NCI-H1930 (cell line): ENCODE data around the gene PEAK1.

ENCODE experiments used
- DNase-seq, 2 experiments: peaks; one replicate each; lab custom pipeline; 2025; lab: John Stamatoyannopoulos, UW

Gene PEAK1

DNA sequence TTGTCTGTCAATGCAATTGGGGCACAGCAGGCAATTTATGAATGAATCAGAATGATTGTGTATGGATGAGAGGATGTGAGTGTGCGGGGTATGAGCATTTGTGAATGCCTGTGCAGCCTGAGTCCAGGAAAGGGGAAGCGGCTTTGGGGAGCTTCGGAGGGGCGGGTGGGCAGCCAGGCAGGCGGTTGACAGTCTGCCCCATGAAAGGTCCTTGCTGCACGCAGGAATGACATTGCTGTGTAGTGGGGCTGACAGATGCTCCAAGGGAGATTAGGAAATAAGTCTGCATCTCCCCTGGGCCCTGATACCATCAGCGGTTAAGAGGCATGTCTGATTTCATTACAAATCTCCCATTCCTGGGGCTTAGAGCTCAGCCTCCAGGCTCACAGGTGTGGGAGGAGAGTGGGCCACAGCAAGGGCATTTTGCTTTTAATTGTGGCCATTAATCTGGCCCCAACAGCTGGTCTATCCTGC, 322.6 kb downstream of the PEAK1 start:
- DNase-seq, result no peak

DNA sequence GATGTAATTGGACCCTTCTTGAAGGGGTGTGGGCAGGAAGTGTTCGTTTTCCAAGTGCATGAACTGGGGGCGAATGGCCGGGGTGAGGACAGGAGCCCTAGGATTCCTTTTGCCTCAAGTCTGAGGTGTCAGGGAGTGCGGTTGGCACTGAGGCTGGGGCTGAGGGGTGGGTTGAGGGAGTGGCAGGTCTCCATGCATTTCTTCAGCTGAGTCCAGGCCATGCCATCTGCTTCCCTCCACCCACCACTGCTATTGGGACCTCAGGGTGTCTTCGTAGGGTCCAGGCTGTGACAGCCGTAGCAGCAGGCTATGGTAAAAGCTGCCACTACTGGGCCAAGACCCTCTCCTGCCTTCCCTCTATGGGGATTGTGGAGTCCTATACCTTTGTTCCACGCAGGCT, 323.4 kb downstream of the PEAK1 start:
- no peak for DNase-seq

DNA sequence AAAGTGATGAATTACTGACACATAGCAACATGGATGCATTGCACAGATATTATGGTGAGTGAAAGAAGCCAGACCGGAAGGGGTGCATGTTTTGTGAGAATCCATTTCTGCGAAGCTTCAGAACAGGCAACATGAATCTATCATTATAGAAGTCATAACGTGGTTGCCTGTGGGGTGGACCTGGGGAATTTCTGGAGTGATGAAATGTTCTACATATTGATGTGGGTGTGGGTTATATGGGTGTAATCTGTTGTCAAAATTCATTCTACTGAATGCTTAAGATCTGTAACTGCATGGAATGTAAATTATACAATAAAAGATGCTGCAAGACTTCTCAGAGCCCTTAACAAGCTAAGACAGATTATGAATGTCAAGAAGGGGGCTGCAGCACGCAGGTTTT, 323.8 kb downstream of the PEAK1 start:
- DNase-seq, result no peak

DNA sequence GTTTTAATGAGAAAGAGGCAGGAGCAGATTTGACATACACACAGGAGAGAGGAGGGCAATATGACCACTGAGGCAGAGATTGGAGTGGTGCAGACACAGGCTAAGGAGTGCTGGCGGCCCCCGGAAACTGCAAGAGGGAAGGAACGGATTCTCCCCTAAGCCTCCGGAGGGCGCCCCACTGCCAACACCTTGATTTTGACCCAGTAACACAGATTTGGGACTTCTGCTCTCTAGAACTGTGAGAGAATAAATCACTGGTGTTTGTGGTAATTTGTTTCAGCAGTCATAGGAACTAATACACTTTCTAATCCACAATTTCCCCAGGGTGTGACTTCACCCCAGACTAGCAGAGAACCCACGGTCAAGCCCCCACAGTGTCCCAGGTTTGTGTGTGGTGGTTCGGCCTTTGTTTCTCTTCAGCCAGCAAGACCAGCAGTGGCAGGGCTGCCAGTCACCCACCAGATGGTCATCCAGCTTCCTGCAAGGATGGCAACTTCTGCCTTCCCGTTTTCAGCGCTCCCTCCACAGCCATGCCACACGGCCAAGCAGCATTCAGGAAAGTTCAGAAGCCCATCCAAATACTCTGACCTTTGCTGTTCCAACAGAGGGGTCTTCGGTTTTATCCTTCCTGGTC, 325.4 kb downstream of the PEAK1 start:
- no peak for DNase-seq

DNA sequence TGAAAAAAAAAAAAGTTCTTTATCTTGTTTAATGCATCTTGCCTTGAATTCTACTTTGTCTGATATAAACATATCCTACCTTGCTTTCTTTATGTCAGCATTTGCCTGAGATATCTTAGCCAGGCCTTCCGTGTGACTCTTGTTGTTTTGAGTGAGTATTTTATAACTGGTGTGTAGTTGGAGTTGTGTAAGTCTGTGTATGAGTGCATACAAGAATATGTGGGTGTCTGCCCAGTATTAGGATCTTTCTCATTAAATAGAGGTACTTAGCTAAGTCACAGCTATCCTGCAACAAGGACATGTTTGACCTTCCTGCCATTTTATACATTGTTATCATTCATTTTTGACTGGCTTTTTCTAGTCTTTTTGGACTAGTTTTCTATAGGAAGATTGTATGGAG, 326.5 kb downstream of the PEAK1 start:
- no peak for DNase-seq

DNA sequence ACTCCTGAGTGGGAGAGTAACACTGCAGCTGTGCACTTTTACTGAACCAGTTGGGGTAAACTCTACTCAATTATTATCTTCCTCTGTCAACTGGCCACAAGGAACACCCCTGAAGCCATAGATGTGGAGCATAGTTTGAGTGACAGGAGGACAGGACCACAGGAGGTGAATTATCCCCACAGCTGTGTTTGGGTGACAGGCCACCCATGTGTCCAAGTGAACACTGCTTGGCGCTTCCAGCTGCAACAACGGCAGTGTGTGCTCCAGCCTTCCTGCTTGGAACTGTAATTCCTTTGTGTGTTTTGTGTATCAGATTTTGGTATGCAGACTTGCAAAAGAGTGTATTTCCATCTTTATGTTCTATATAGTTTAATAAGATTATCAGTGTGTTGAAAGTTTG, 328.8 kb downstream of the PEAK1 start:
- no peak for DNase-seq

DNA sequence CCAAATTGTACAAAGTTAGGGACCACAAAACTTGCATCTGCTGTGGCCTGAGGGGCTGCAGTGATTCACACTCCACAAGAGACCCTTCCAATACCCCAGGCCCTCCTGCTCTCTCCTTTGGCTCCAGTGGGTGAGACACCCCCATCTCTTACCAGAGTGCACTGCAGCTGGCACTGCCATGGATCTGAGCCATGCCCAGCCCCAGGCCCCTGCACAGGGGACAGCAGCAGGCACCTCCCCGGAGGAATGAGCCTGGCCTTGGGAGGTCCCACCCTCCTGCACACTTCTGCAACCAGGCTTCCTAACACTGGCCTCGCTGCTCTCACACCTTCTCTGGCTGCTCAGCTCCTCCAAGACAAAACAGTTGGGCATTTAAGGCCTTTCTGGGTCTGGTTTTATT, 332.7 kb downstream of the PEAK1 start:
- no peak for DNase-seq

DNA sequence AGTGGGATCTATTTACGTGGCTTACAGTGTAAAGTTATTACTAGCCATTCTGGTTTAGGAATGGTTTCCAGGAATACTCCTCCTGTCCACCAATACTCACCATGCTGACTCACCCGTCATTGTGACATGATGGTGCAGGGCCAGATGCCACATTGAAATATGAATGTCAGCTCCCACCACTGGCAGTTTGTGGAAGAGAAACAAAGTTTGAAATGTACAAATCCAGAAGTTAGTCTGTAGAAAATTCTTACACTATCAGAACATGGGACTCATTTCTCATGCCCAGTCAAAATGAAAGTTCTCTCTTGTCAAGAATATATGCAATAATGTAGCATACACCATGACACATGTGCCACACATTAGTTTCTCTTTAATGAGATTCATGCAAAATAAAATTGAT, 334.6 kb downstream of the PEAK1 start:
- no peak for DNase-seq

DNA sequence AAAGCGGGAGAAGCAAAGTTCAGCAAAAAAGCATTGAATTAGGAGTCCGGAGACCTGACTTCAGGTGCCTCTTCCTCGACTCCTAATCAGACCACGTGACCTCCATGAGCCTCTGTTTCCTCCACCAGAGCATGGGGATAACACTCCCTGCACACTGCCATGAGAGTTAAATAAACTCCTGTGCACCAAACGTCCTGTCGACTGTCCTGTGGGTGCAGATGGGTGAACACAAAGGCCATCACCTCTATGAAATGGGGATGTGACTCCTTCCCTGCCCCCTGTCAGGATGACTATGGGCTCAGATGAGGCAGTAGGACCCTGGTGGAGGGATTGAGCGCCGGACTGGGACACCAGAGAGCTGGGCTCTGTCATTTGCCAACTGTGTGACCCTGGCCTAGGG, 335.5 kb downstream of the PEAK1 start:
- no peak for DNase-seq

DNA sequence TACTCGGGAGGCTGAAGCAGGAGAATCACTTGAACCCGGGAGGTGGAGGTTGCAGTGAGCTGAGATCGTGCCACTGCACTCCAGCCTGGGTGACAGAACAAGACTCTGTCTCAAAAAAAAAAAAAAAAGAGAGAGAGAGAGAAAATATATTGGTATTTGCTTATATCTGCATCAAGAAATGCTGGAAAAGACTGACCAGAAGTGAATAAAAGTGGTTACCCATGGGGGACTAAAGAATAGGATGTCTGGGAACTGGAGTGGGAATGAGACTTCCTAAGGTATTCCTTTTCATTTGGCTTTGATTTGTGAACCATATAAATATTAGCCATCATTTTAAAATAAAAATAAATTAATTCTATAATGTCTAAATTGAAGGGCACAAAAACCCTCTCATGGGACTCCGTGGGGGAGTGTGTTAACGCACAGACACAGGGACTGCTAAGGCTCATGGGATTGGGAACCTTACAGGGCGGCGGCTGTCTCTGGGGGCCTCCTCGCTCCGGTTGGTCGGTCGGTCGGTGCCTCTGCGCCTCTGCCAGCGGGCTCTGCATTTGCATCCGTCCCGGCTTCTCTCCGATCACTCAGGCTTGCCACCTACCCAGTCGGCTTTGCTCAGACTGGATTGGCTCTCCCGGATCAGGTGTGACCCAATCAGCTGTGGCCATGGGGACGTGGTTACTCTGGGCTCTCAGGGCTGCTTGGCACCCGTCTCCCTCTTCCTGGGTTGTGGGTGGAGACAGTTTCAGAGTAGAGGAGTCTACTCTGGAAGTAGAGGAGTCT, 336.3 kb downstream of the PEAK1 start:
- DNase-seq, result peak; percentile 8 to 20

DNA sequence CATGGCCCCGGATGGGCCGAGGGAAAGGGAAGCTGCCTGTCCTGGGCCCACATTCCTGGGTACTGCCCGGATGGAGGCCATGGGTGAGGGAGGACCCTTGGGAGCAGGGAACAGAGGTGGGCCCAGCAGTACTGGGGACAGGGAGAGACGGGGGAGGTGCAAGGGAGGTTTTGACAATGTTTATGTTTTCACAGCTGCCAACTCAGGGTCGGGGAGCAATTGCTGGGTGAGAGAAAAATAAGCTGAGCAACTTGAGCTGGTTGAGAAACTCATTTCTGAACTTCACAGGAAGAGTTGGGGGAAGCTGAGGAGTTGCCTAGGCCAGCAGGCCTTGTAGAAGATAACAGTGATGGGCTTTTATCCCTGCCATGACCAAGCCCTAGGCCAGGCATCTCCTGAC, 337.9 kb downstream of the PEAK1 start:
- no peak for DNase-seq

DNA sequence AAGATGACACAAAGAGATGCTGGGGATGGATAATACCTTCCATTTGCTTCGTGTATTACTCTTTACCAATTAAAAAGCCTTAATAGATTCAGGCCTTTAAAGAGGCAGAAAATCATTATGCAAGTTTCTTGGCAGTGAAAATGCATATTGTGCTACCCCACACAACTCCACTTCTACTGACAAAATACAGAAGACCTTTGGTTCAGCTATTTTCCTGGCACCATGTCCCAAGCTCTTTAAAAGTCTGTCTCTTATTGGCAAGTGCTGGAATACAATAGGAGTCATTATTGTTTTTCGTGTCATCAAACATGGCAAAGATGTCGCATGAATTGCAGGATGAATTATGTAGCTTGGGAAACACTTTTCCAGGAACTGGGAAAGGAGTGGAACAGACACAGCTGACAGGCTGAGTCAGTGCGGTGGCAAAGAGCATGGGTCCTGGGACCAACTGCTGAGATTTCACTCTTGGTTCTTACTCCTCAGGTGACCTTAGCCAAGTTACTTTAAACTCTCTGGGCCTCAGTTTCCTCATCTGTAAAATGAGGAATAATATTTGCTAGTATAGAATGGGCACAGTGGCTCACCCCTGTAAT, 343.5 kb downstream of the PEAK1 start:
- DNase-seq, result no peak

DNA sequence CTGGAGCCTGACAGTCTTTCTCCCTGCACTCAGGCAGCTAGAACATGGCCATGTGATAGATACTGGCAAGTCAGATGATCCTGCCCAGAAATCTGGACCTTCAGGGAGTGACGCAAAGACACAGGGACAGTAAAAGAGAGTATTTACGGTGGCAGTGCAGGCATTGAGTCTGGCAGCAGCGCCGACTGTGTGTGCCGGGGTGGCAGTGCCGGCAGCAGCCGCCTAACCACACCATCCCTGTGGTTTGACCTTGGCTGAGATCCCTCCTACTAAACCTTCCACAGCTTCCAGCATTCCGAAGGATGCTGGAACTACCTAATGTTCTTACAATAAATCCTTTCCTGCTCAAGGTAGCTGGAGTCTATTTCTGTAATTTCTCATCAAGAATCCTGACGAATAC, 344.4 kb downstream of the PEAK1 start:
- no peak for DNase-seq

DNA sequence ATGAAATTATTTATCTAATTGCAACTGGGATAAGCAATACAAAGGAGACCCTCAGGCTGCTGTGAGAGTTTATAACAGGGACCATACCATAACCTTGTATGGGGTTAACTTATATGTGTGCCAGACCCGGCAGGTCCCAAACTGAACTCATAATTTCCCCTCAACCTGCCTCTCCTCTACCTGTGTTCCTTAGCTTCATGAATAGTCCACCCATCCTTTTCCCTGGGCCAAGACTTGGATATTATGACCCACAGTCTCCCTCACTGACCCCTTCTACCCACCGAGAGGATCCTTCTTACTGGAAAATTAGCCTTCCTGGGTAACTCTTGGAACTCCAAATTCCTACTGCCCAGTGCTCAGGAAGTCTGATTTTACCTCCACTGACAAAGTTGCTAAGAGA, 345.6 kb downstream of the PEAK1 start:
- DNase-seq, result no peak

DNA sequence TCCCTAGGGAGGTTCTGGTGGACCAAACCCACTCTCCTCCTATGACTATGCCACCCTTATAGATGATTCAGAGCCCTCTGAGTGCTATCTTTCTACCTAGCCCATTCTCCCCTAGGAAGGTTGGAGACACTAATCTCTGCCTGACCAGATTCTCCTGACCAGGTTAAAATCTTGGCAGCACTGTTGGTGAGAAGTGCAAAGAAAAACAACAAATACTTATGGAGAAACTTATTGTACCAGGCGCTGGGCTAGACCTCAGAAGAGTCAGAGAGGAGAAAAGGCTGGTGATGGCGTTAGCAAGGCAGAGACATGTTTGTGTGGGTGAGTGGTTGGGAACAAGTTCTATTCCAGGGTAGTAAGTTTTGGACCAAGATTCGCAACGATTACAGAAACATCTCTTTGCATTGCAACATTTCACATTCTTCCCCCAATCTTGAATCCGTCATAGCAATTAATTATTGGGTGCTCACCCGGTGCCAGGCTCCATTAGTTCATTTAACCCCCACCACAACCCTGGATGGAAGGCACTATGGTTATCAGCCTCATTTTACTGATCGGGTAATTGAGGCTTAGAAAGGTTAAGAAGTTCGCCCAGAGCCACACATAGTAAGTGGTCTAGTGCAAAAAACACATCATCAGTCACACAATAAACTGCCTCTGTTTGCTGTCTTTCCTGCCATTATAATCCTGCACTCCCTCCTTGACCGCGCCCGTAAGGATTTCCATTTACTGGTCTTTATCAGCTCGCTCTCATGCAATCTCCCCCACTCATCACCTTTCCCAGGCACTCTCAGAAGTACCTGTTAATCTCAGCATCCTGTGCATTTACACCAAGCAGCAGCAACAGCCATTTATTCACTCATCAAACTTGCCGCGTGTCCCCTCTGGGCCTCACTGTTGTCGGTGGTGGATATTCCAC, 348.3 kb downstream of the PEAK1 start:
- DNase-seq, result no peak

DNA sequence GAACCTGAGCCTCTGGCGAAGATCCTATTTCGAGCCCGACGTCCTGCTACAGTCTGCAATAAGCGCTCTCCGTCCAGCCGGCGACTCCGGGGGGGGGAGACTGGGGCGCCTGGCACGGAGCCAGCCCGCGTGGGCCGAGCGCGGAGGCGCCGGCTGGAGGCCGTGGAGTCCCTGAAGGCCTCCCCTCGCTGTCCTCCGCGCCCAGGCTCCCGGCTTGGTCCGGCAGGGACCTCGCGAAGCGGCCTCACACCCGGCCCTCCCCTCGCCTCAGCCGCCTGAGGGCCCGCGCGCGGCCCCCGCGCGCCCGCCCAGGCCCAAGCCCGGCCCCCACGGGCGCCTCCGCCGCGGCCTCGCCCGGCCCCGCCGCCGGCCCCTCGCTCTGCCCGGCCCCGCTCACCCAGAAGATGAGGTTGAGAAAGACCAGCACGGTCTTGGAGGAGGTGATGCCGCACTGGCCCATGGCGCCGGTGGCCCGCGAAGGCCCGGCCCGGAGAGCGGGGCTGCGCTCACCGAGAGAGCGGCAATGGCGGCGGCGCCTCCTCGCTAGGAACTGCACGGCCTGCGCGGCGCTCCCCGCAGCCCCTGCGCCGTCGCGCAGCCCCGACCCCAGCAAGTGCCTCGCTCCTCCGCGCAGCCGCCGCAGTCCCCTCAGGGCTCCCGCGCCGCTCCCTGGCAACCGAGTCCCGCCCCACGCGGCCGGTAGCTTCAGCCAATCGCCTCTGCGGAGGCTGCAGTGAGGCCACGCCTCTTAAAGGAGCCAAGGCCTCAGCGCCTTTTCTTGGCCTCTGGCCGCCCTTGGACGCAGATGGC, 349.2 kb downstream of the PEAK1 start, which contains the start of gene TSPAN3:
TSS of gene TSPAN3 (minus strand) at position 615 of the 810 bp plus-strand sequence. CDS start at position 460, 155 bp downstream.
- DNase-seq, result peak; percentile 71 to 89

DNA sequence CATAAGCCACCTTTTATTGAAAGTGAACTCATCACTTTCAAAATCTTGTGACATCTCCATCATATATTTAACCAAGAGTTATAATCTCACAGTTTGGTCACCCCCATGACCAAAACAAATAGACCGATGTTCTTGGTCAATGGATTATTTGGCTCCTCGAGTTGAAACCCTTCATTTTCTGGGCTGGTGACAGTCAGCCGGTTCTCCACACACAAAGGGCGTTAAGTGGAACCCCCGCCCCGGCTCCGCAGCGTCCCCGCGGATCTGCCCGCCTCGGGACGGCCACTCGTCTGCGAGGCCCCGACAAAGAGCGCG, 349.8 kb downstream of the PEAK1 start:
- DNase-seq, result no peak

DNA sequence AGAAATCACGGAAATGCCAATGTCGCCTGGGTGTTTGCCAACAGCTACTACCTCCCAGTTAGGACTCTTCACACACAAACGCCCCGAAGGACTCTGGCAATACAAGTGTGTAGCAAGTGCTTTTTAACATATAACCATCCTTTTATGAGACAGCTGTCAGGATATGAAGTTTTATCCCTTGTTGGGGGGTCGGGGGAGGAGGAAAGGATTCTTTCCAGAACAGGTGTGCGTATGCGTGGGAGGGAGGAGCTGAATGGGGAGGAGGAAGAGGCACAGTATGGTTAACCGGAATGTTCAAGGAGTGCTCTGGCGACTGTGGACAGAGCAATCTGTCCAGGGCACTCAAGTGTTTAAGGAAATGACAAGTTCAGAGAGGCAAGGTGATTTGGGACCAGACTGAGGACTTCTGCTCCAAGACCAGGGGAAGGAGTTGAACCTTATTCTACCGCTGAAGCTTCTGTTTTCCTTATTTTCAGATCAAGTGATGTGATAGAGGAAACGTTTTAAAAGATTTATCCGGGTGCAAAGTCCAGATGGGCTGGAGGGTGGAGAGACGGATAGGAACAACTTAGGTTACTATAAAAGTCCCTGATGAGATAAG, 350.3 kb downstream of the PEAK1 start:
- no peak for DNase-seq

DNA sequence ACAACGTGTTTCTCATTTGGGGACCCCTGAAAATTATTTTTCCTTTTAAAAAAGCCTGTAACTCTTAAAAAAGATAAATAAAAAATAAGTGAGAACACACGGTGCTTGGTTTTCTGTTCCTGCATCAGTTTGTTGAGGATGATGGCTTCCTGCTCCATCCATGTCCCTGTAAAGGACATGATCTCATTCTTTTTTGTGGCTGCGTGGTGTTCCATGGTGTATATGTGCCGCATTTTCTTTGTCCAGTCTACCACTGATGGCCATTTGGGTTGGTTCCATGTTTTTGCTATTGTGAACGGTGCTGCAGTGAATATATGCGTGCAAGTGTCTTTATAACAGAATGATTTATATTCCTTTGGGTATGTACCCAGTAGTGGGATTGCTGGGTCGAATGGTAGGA, 351.3 kb downstream of the PEAK1 start:
- no peak for DNase-seq

DNA sequence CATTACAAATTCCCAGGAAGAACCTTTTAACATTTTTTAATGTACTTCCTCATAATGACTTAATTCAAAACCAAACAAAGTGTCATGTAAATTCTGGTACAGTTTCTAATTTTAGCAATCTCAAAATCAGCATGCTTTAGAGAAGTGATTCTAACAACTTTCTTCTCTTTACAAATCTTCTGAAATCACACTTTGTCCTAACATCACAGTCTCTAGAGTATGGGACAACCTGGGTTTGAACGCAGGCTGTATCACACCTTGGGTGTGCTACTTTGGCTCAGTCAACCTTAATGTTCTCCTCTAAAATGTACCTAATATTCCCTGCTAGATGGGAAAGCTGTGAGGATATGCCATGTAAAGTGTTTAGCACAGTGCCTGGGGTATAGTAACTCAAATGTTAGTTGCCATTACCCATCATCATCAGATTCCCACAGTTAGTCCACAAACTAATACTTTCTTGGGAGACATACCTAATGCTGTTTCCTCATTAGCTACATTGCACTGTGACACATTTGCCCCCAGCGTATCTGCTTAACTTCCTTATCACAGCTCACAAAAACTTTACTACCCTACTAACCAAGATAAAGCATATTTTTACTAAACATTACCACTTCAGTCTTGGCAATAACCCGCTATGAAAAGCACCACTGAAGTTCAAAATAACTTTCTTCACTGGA, 352.1 kb downstream of the PEAK1 start:
- no peak for DNase-seq
